ENCODE data around the gene ITPK1. TPM values are rescaled to one million over a fixed set of nuclear protein-coding genes. Genes with fewer than 3 reads are reported as not detected.

ITPK1 gene
- total RNA-seq, 2 experiments from 2014 or later: 78.5 to 83.5 TPM

DNA sequence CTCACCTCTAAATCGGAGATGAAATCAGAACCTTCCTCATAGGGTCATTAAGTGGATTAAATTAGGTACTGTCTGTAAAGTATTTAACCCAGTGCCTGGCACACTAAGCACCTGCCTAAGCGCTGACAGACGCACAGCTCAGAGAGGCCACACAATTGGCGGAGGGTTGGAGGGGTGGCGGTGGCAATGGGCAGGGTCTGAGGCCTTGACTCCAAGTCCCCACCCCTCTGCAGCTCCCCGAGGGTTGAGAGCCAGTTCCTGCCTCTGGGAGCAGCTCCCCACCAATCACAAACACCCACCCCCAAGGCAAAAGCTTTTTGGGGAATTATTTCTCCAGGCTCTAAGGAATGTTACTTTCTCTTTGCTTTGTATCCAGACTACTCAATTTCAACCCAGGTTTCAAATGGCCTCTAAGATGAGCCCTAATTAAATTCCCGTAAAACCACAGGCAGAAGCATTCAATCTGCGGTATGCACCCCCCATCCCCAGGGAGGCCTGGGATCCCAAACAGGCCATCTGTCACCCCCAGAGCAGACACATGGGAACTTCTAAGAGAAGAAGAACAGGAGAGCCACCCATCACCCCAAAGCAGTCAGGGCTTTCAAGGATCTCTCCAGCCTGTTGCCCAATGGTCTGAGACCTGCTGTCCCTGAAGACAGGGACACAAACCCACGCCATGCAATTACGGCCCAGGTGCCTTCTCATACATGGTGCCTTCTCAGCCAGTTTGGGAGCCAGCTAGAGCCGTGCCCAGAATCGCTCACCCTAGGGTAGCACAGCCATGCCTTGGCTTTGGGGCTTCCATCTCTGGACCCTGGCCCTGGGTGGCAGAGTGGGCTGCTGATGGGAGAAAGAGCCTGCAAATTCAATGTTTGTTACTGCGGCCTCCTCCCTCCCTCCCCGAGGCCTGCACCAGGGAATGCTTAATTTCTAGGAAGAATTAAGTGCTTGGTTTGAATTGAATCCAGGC lies 126.7 kb downstream of the ITPK1 start:
- Mint-ChIP-seq H3K27ac (no peak overlapping the region), H3K27me3 (no peaks in the 10 kb centered on the region), H3K9me3 (no peaks in the 10 kb centered on the region), H3K4me1 (ENCODE audit: low read depth) (peaks cover 3% of the 10 kb centered on the region), H3K36me3 (ENCODE audit: low read depth) (peaks cover 18% of the 10 kb centered on the region), H3K4me3 (no peak overlapping the region)
- ATAC-seq (no peak), DNase-seq (no peak)
- intact Hi-C loops (cut with micrococcal nuclease): no loop called here
- ChIA-PET POLR2A (no interaction called here), CTCF (interaction anchor here (1.9 kb wide), 1 partner anchor 124 kb away, joined by 5 read pairs; no protein-coding TSS in a partner anchor)
- no peak for TF ChIP-seq CTCF (IDR thresholded peaks at IDR 0.05)

DNA sequence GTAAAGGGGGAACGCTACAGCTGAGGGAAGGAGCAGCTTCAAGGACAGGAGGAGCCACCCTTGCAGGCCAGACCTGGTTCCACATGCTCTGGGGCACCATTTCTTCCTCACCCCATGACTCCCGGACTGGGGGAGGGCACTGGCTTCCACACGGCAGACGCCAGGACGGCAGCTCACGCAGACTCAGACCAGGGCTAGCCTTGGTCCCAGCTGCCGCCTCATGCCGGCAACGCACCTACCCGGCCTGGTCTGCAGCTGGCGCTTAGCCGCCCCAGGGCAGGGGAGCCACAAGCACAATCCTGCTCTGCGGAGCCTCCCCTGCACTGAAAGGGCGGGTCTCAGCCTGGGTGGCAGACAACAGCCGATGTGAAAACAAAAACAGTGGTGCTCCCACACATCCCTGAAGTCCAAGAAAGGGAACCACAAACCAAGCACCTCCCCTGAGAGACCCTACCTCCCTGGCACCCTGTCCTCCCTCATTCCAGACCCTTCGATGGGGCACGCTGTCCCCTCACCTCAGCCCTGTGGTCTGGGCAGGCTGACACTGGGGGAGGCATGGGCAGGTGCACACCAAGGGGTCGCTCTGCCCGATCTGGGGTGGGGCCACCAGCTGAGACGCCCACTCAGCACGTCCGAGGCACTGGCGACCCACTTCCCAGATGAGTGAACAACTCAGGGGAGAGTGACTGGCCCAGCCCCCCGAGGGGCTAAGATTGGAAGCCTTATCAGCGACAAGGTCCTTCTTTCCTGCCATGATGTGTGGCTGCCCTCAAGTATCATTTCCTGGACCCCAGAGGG lies 127.8 kb downstream of the ITPK1 start:
- intact Hi-C loops (cut with micrococcal nuclease): no loop called here
- CTCF ChIA-PET: interaction anchor here (0.8 to 0.9 kb wide), 2 partner anchors 13 to 60 kb away, joined by 3 read pairs; no protein-coding TSS in a partner anchor
- peaks cover 16% of the 10 kb centered on the region for H3K36me3 Mint-ChIP-seq (ENCODE audit: low read depth)
- TF ChIP-seq CTCF (IDR thresholded peaks at IDR 0.05): no peak
- peaks cover 3% of the 10 kb centered on the region for H3K4me1 Mint-ChIP-seq (ENCODE audit: low read depth)
- no peak overlapping the region for H3K27ac Mint-ChIP-seq
- no peaks in the 10 kb centered on the region for H3K27me3 Mint-ChIP-seq
- H3K9me3 Mint-ChIP-seq: no peaks in the 10 kb centered on the region
- ATAC-seq (no peak), DNase-seq (no peak)
- POLR2A ChIA-PET: interaction anchor here (0.7 kb wide), 1 partner anchor 49 kb away, joined by 3 read pairs; no protein-coding TSS in a partner anchor
- no peak overlapping the region for H3K4me3 Mint-ChIP-seq

- no peak for TF ChIP-seq CTCF (IDR thresholded peaks at IDR 0.05)
- intact Hi-C loops (cut with micrococcal nuclease): no loop called here
- Mint-ChIP-seq H3K27me3 (no peaks in the 10 kb centered on the region), H3K27ac (no peak overlapping the region), H3K4me1 (ENCODE audit: low read depth) (peaks cover 3% of the 10 kb centered on the region), H3K36me3 (ENCODE audit: low read depth) (peaks cover 20% of the 10 kb centered on the region), H3K4me3 (no peak overlapping the region), H3K9me3 (no peaks in the 10 kb centered on the region)
- ChIA-PET POLR2A (interaction anchor here (0.7 to 1.9 kb wide), 2 partner anchors 13 to 17 kb away, joined by 3 to 5 read pairs; no protein-coding TSS in a partner anchor), CTCF (interaction anchor here (0.8 to 1.2 kb wide), 4 partner anchors 14 to 151 kb away, joined by 3 read pairs; no protein-coding TSS in a partner anchor)
- ATAC-seq (no peak), DNase-seq (no peak)
Measured at GRCh38 chr14:92987148-92987570, 128.6 kb downstream of the ITPK1 start.

GRCh38 chr14:92986254-92987147 lies 129.2 kb downstream of the ITPK1 start:
- Mint-ChIP-seq H3K27me3 (no peaks in the 10 kb centered on the region), H3K4me1 (ENCODE audit: low read depth) (peaks cover 3% of the 10 kb centered on the region), H3K27ac (no peak overlapping the region), H3K9me3 (peaks cover under 1% of the 10 kb centered on the region), H3K4me3 (no peak overlapping the region), H3K36me3 (ENCODE audit: low read depth) (peaks cover 22% of the 10 kb centered on the region)
- no peak for TF ChIP-seq CTCF (IDR thresholded peaks at IDR 0.05)
- ChIA-PET POLR2A (interaction anchor here (0.7 to 1.9 kb wide), 2 partner anchors 12 to 17 kb away, joined by 3 to 5 read pairs; no protein-coding TSS in a partner anchor), CTCF (interaction anchor here (0.9 to 1.2 kb wide), 3 partner anchors 15 to 152 kb away, joined by 3 read pairs; no protein-coding TSS in a partner anchor)
- DNase-seq (no peak), ATAC-seq (no peak)
- intact Hi-C loops (cut with micrococcal nuclease): no loop called here
